Ishikawa (cell line): ENCODE results near the gene SCRN2.
A peak's percentile ranks its signal among the peaks of the same experiment; 100 is the strongest.

Experiments used
- CEBPB ChIP-seq: IDR thresholded peaks from 2 replicates; pipeline ENCODE4 v1.6.1; 2012
- CREB1 ChIP-seq: IDR thresholded peaks from 2 replicates; pipeline ENCODE4 v1.6.1; 2012; ENCODE audit warnings: low read depth
- EGR1 ChIP-seq: IDR thresholded peaks from 2 replicates; pipeline ENCODE4 v1.6.1; 2012
- EP300 ChIP-seq: IDR thresholded peaks from 2 replicates; pipeline ENCODE4 v1.6.1; 2012; ENCODE audit warnings: borderline replicate concordance
- FOXM1 ChIP-seq: IDR thresholded peaks from 2 replicates; pipeline ENCODE4 v1.6.1; 2012; ENCODE audit warnings: low read depth, borderline replicate concordance
- MAX ChIP-seq: IDR thresholded peaks from 2 replicates; pipeline ENCODE4 v1.6.1; 2012
- NFIC ChIP-seq: IDR thresholded peaks from 2 replicates; pipeline ENCODE4 v1.6.1; 2012
- RAD21 ChIP-seq: IDR thresholded peaks from 2 replicates; pipeline ENCODE4 v1.6.1; 2012; ENCODE audit warnings: low read depth
- REST ChIP-seq: IDR thresholded peaks from 2 replicates; pipeline ENCODE4 v1.6.1; 2012; ENCODE audit warnings: low read depth, mild to moderate bottlenecking
- TAF1 ChIP-seq: IDR thresholded peaks from 2 replicates; pipeline ENCODE4 v1.6.1; 2012; ENCODE audit warnings: low read depth, mild to moderate bottlenecking
- TCF12 ChIP-seq: IDR thresholded peaks from 2 replicates; pipeline ENCODE4 v1.6.1; 2012; ENCODE audit warnings: low read depth
- TEAD4 ChIP-seq: IDR thresholded peaks from 2 replicates; pipeline ENCODE4 v1.6.1; 2012
- USF1 ChIP-seq: IDR thresholded peaks from 2 replicates; pipeline ENCODE4 v1.6.1; 2012
- YY1 ChIP-seq: IDR thresholded peaks from 2 replicates; pipeline ENCODE4 v1.6.1; 2012; ENCODE audit warnings: low read depth
- ZBTB7A ChIP-seq: IDR thresholded peaks from 2 replicates; pipeline ENCODE4 v1.6.1; 2012; ENCODE audit warnings: low read depth

Gene SCRN2

GRCh38 chr17:47855737-47856136 lies 14.7 kb upstream of the SCRN2 start:
- TF ChIP-seq EGR1 (no peak), CEBPB (no peak), YY1 (no peak), EP300 (no peak), TEAD4 (no peak)

GRCh38 chr17:47853616-47854015 lies 12.5 kb upstream of the SCRN2 start:
- TF ChIP-seq REST (no peak), TAF1 (no peak), RAD21 (no peak), EGR1 (no peak), TEAD4 (no peak), FOXM1 (no peak), EP300 (no peak), YY1 (no peak), CREB1 (no peak), USF1 (no peak), ZBTB7A (no peak), MAX (no peak), NFIC (no peak), CEBPB (no peak), TCF12 (no peak)

GRCh38 chr17:47852113-47852949 lies 11.3 kb upstream of the SCRN2 start:
- no peak for TF ChIP-seq RAD21
- TF ChIP-seq YY1 = no peak
- no peak for TF ChIP-seq TEAD4
- no peak for TF ChIP-seq REST
- no peak for TF ChIP-seq CREB1
- peak; percentile 65; the same call in 1 of the 2 replicates for TF ChIP-seq EGR1
- no peak for TF ChIP-seq USF1

GRCh38 chr17:47851764-47852112 lies 10.7 kb upstream of the SCRN2 start:
- TF ChIP-seq NFIC (no peak), EP300 (no peak), TEAD4 (no peak), RAD21 (no peak), TCF12 (no peak), YY1 (no peak), CREB1 (no peak), EGR1 (no peak), CEBPB (no peak), TAF1 (no peak), MAX (no peak), REST (no peak), FOXM1 (no peak), ZBTB7A (no peak)
